HG03095 (cell line): ENCODE measurements around the gene COG4.
A peak's percentile ranks its signal among the peaks of the same experiment; 100 is the strongest.
"Not testable (repeated sequence)": the region's sequence is repeated elsewhere in the genome, so short reads cannot be mapped to it uniquely, and the experiment has no call there.

Experiments
- ATAC-seq: cut with Tn5 transposase; IDR thresholded peaks from one replicate; pipeline ENCODE4 v1.9.1; 2021; ENCODE audit warnings: moderate library complexity; ENCODE audit not compliant: unreplicated experiment

The COG4 gene

GRCh38 chr16:70463235-70463634, 60.1 kb downstream of the COG4 start:
- no peak for ATAC-seq

- ATAC-seq = no peak
Observed at GRCh38 chr16:70460737-70461261, 62.6 kb downstream of the COG4 start.

- ATAC-seq = no peak
Observed at GRCh38 chr16:70457446-70458166, 65.7 kb downstream of the COG4 start.

- ATAC-seq = no peak
Observed at GRCh38 chr16:70455910-70456309, 67.4 kb downstream of the COG4 start.

GRCh38 chr16:70454222-70455034, 68.9 kb downstream of the COG4 start, which contains the start of gene FCSK:
Gene FCSK (plus strand): TSS chr16:70454595. CDS start chr16:70463191, 8,596 bp downstream.
- peak; percentile 73 for ATAC-seq

GRCh38 chr16:70453892-70454221, 69.5 kb downstream of the COG4 start:
- no peak for ATAC-seq

GRCh38 chr16:70453117-70453891, 70.0 kb downstream of the COG4 start:
- ATAC-seq = no peak

GRCh38 chr16:70451004-70451340, 72.4 kb downstream of the COG4 start:
- ATAC-seq = not testable (repeated sequence)

- not testable (repeated sequence) for ATAC-seq
Observed at GRCh38 chr16:70450142-70451003, 73.0 kb downstream of the COG4 start.

GRCh38 chr16:70448075-70448474, 75.3 kb downstream of the COG4 start:
- no peak for ATAC-seq

- no peak for ATAC-seq
Observed at GRCh38 chr16:70444249-70445063, 78.9 kb downstream of the COG4 start.

GRCh38 chr16:70442344-70442743, 81.0 kb downstream of the COG4 start:
- no peak for ATAC-seq

- ATAC-seq = no peak
Observed at GRCh38 chr16:70441406-70441990, 81.9 kb downstream of the COG4 start.

- ATAC-seq = no peak
Observed at GRCh38 chr16:70440009-70440692, 83.2 kb downstream of the COG4 start.

- ATAC-seq = peak; percentile 76
Observed at GRCh38 chr16:70438969-70439862, 84.1 kb downstream of the COG4 start, which contains the start of gene ST3GAL2. Gene ST3GAL2 (minus strand): TSS chr16:70439100. CDS start chr16:70398530, 40,570 bp downstream.

GRCh38 chr16:70438585-70438968, 84.8 kb downstream of the COG4 start:
- no peak for ATAC-seq
